Stimulated activated CD4-positive, alpha-beta T cell treated with anti-CD3 and anti-CD28 coated beads, Interleukin-2, amount 100 ng/mL, for 48 hours (primary cell): ENCODE measurements around the gene LIPC.

Experiments used
- DNase-seq, 2 donors: peaks; one replicate each; pipeline ENCODE4 v3.0.0-alpha.2; 2020

Gene LIPC

GRCh38 chr15:58544756-58545155 is 113.0 kb downstream of the LIPC start:
- DNase-seq, result no peak

GRCh38 chr15:58545307-58546065 is 113.7 kb downstream of the LIPC start:
- DNase-seq, result peak in 1 of 2 donors; percentile 18

GRCh38 chr15:58546066-58546591 is 114.3 kb downstream of the LIPC start:
- no peak for DNase-seq

GRCh38 chr15:58546635-58547627 is 115.1 kb downstream of the LIPC start:
- no peak for DNase-seq

- no peak for DNase-seq
Measured at GRCh38 chr15:58547628-58548307, 116.0 kb downstream of the LIPC start.

- no peak for DNase-seq
Measured at GRCh38 chr15:58548308-58549012, 116.7 kb downstream of the LIPC start.

DNA sequence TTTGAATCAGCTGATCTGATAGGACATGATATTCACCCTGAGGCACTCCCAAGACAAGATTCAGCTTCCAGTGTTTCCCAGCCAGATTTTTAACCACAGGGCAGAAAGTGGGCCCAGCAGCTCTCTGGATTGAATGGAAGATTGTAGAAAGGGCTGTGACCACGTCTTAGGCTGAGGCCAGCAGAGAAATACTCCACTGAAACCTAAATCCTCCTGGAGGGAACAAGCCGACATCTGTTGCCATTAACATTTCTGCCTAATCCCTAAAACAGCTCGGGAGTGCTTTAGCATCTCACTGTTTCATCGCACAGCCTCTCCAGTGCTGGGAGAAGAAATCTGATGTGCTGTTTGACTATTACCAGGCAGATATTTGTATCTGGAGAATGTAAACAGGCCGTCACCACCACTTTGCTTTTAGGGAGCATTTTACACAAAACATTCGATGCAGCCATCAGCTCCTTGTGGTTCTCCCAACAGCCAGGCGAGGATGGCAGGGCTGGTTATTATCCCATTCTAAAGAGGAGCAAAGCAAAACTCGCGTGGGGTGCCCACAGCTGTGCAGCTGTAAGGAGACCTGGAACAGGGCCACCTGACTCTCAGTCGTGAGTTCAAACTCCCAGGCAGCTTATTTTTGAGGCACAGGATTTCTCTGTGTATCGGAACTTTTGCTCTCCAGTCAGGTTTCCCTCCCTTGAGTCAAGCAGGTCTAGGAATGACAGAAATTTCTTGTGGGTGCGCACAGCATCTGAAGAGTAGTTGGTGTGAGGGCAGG is 117.4 kb downstream of the LIPC start:
- no peak for DNase-seq

DNA sequence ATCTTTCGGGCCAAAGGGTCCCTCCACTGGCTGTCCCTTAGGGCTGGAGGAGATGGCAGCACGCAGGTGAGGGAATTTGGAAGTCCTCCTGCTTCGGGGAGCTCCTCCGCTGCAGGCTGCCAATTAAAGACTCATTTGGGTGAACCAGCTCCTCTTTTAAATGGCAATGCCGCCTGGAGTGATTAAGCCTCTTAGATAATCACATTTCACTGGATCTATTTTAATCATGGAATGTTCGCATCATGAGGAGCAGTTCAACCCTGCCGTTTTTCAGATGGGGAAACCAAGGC is 117.9 kb downstream of the LIPC start:
- DNase-seq, result no peak

- no peak for DNase-seq
Measured at GRCh38 chr15:58551084-58551763, 119.4 kb downstream of the LIPC start.

DNA sequence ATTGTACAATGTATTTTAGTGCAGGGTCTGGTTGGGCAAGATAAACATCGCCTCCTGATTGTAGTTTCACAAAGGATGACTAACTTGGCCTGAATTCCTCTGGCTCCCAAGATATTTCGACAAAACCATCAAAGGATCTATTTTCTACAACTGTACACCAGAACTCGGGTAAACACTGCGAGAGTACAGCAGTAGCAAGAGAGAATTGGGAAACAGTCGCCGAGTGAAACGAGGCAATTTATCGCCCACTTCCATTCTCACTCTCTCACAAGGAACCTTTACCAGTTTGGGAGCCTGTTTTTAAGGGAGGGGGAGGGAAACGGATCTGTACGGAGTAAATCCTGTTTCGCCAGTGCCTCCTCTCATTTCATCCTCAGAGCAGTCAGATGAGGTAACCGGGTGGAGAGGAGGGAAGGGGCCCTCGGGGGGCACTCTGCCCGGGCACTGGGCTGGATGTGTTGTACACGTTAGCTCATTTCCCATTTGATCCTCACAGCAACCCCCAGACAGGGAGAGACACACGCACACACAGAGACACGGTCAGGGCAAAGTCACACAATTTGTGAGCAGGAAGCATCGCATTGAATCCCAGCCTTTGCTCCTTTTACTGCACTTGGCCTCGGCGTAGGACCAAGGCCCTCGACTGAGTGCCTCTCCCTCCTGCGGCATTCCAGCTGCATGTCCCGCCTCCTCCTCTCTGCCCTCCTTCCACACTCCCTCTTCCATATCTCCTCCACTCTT is 120.1 kb downstream of the LIPC start:
- no peak for DNase-seq

GRCh38 chr15:58552505-58553364 is 120.9 kb downstream of the LIPC start:
- no peak for DNase-seq

DNA sequence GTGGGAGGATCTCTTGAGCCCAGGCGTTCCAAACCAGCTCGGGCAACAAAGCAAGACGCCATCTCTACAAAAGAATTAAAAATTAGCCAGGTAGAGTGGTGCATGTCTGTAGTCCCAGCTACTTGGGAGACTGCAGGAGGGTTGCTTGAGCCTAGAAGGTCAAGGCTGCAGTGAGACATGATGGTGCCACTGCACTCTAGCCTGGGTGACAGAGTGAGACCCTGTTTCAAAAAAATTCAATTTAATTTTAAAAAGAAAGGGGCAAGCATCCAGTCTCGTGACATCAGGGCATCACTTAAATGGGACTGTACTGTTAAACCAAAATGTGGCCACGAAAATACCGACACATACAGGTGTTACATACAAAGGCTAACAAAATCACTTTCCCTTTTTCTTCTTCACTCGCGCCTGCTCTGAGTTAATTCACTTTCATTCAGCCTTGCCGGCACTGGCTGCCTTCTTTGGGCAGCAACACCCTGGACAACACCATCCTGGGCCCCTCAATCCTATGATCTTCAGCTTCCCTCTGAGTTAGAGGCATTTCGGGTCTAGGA is 121.7 kb downstream of the LIPC start:
- no peak for DNase-seq

DNA sequence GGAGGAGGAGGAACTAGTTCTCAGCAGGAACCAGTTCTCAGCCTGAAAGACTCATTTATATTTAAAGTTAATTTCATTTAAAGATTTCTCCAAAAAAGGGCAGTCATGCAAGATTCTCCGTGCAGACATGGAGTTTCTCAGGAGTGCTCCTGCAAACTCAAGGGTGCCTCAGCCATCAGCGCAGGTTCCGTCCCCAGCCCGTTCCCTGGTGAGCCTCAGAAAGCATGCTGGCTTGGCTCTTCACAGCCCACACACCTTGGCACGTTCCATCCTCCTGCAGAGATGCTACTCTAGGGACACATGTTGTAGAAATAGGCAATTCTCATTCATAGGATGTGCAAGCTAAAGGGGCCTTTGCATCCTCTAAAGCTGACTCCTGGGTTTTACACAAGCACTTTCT is 123.0 kb downstream of the LIPC start:
- DNase-seq, result no peak

GRCh38 chr15:58555162-58556027 is 123.6 kb downstream of the LIPC start:
- DNase-seq, result no peak

DNA sequence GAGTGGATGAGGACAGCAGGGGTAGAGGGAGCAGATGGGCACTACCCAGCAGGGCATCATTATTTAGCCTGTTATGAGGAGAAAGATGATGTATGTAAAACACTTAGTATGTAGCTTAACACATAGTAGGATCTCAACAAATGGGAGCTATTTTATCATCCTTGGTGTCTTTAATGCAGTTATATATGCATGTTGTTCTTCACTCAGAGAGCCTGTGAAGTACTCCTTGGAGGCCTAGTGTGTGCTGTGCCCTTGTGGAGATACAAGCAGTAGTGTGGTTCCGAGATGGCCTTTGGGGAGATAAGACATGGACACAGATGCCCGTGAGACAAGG is 124.2 kb downstream of the LIPC start:
- DNase-seq, result no peak

DNA sequence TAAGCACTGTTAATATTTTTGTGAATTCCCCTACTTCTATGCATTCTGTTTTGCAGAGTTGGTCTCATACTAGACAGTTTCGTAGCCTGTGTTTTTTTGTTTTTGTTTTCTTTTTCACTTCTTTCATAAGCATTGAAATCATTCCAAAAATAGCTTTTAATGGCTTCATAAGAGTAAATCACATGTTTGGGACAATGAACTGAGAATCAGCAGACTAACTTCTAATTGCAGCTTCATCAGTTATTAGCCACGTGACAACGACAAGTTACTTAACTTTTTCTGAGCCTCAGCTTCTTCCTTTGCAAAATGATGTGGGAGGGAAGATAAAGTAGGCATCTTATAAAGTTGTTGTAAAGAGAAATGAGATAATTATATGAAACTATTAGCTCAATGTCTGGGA is 124.8 kb downstream of the LIPC start:
- DNase-seq, result no peak

DNA sequence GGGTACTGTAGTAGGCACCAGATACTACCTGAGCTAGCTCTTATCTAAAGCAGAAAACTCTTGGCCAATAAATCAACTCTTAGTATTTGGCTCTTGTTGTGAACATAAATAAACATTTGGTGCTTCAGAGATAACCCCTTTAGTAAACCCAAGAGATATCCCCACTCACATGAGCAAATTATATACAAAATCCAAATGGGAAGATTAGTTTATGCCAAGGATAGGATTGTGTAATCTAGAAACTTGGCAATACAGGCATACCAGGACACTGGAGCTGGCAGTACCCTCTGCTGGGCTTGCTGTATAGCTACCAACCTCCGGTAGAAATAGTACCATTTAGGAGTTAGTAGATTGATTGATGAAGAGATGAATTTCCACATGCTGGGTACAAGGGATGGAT is 127.0 kb downstream of the LIPC start:
- no peak for DNase-seq

DNA sequence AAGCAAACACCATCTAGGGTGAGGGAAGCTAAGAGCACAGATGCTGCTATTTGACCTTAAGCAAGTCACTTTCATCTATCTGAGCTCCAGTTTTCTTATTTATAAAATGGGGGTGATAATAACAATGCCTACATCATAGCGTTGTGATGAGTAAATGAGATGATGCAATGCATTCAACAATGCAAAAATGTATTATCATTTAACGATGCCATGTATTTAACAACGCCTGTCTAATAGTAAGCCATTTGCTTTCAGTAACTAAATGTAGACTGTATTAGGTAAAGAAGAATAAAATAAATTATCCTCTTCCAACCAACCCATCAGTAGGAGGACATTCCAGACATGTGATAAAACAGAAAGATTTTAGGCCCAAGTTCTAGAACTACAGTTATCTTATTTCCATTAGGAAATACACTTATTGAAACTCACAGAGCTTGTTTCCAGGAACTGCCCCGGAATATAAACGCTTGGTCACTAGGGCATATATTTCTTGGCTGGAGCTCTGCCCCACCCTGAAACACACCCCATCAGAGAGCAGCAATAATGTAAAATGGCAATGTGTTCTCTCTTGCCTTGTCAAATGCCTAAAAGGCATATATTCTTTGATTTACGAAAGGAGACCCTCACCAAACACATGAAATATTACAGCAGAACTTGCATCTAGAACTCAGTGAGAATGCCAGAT is 128.3 kb downstream of the LIPC start:
- DNase-seq, result no peak
